Right renal pelvis (tissue), 4 donors: ENCODE data around the gene C14orf39. TPM values are rescaled to one million over a fixed set of nuclear protein-coding genes. Genes with fewer than 3 reads are reported as not detected.
"Not testable (repeated sequence)": the region's sequence is repeated elsewhere in the genome, so short reads cannot be mapped to it uniquely, and the experiment has no call there.

Experiments used
- DNase-seq, 4 donors: peaks; one replicate each; pipeline ENCODE4 v3.0.0-alpha.2; 2013; ENCODE audit warnings: low read depth in 4 of 4, low spot score in 3 of 4, missing footprints in 1 of 4
- polyA plus RNA-seq, 4 donors: library from polyadenylated mRNA; unstranded; fragments of 120-200 nt; gene quantifications; one replicate each; pipeline ENCODE4 v1.2.1, GENCODE V29; 2013; ENCODE audit not compliant: insufficient read length in 4 of 4

Gene C14orf39
- polyA plus RNA-seq, 4 donors: 0.26 to 1.0 (median 0.38) TPM

DNA sequence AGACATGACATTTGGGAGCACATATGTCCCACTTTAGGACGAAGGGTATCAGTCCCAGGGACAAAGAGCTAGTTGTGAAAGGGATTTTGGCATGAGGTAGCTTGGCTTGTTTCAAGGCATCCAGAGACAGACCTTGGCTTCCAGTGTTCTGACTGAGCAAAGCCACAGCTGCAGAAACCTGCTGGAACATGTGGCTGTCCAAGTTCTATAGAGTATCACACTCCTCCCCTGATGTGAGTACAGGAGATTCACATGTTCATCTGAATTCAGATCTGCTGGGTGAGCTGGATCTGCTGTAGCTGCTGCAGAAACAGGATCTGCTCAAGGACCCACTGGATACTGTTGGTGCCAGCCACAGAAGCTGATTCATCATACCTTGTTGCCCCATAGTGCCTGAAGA is 10.1 kb upstream of the C14orf39 start:
- DNase-seq: no peak

DNA sequence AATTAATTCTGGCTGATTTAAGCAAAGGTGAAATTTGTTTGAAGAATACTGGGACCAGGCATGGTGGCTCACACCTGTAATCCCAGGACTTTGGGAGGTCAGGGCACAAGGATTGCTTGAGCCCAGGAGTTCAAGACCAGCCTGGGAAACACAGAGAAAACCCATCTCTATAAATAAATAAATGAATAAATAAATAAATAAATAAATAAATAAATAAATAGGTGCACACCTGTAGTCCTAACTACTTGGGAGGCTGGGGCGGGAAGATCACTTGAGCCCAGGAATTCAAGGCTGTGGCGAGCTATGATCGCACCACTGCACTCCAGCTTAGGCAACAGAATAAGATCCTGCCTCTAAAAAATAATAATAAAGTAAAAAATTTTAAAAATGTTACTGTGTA is 4.4 kb upstream of the C14orf39 start:
- no peak for DNase-seq

GRCh38 chr14:60488175-60488574 is 2.3 kb upstream of the C14orf39 start:
- no peak for DNase-seq

GRCh38 chr14:60487211-60487610 is 1.3 kb upstream of the C14orf39 start:
- no peak for DNase-seq

GRCh38 chr14:60485057-60485597 is 736 bp downstream of the C14orf39 start:
- DNase-seq: no peak

GRCh38 chr14:60482743-60483142 is 3.1 kb downstream of the C14orf39 start:
- no peak for DNase-seq

- not testable (repeated sequence) for DNase-seq
Observed at GRCh38 chr14:60480248-60480647, 5.6 kb downstream of the C14orf39 start.

DNA sequence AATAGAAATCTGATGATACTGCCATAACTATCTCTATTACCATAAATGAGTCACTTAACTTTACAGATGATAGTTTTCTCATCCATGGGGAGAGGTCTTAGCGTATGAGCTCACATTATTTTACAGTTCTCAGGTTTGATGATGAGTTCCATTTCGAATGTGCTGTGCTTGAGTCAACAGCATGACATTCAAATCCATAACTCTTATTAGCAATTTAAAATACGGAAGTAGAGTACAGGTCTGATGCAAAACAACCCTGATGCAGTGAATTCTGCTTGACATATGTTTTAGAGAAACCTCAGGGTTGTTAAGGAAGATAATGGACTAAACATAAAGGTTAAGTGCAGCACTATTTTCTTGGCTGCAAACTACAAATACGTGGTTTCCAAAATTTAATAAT is 30.0 kb downstream of the C14orf39 start:
- no peak for DNase-seq

DNA sequence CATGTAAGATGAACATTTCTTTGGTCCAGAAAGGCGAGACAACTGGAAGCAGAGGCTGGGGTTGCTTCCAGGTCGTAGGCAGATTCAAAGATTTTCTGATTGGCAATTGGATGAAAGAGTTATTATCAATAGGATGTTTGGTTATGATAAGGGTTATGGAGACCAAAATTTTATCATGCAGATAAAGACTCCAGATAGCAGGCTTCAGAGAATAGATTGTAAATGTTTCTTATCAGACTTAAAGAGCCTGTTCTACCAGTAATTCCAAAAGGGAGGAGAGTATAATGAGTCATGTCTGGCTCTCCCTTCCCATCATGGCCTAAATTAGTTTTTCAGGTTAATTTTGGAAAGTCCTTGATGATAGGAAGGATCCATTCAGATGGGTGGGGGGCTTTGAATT is 55.6 kb downstream of the C14orf39 start:
- no peak for DNase-seq

GRCh38 chr14:60420050-60420449 is 65.8 kb downstream of the C14orf39 start:
- DNase-seq: no peak

DNA sequence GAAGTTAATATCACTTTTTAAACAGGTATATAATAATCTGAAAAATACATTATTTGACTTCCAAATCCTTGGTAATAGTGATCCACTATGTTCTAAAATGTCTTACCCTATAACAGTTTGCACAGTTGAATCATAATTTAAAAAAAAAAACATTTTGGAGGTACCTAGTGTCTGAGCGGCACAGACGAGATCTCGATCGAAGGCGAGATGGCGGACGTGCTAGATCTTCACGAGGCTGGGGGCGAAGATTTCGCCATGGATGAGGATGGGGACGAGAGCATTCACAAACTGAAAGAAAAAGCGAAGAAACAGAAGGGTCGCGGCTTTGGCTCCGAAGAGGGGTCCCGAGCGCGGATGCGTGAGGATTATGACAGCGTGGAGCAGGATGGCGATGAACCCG is 88.3 kb downstream of the C14orf39 start:
- DNase-seq: not testable (repeated sequence)

DNA sequence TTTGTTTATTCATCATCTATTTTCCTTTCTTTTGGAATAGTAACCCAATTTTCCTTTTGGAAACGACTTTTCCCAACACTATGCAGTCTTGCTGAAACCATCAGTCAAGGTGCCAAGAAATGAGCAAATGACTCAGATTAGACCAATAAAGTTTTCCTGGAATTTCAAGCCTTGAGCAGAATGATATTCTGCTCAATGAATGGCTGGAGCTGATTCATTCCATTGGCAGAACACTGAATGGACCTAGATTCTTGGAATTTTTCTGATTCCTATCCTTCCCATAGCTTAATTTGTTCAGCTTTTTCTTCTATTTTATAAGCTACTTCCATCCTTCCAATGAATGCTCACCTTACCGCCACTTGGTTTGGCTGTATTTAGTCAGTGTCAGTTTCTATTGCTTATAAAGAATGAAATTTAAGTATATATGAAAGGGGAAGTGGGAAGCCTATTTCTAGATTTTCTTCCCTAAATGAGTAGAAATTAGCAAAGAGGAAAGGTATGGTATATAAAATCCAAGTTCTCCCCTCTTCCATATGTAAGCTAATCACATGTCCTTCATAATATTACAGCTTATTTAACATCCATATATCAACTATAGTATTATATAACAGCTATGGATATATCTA is 89.0 kb downstream of the C14orf39 start:
- DNase-seq: no peak

Other genes with a start within 250 kb of the C14orf39 start
- gene PPM1A, start 236.8 kb downstream of the C14orf39 start, polyA plus RNA-seq: 10 to 100 TPM; 66.1 to 89.3 (median 82.6) TPM
- gene SIX6, start 23.1 kb upstream of the C14orf39 start, polyA plus RNA-seq: not detected
- gene SIX1, start 163.4 kb upstream of the C14orf39 start, polyA plus RNA-seq: 10 to 100 TPM in 2 of 4 donors, 1 to 10 TPM in 2; 8.3 to 12.1 (median 10.1) TPM
- 1 to 10 TPM; 5.6 to 7.1 (median 6.3) TPM for gene SIX4, start 238.3 kb upstream of the C14orf39 start, polyA plus RNA-seq
- 10 to 100 TPM; 45.8 to 52.1 (median 50.2) TPM for gene MNAT1, start 248.7 kb upstream of the C14orf39 start, polyA plus RNA-seq